Glutamatergic neuron (in vitro differentiated cells): ENCODE results near the gene PLEKHG7. TPM values are rescaled to one million over a fixed set of nuclear protein-coding genes. Genes with fewer than 3 reads are reported as not detected.

Experiments used
- DNase-seq: peaks from one replicate; pipeline ENCODE4 v3.0.0; 2022
- H3K27ac Mint-ChIP-seq: one replicate; pipeline ENCODE4 v1.8.0; 2020; ENCODE audit warnings: mild to moderate bottlenecking, mixed read lengths, inconsistent platforms; ENCODE audit not compliant: unreplicated experiment
- H3K27me3 Mint-ChIP-seq: one replicate; pipeline ENCODE4 v1.8.0; 2020; ENCODE audit warnings: mild to moderate bottlenecking, moderate library complexity, mixed read lengths, inconsistent platforms; ENCODE audit not compliant: unreplicated experiment
- H3K36me3 Mint-ChIP-seq: one replicate; pipeline ENCODE4 v1.8.0; 2020; ENCODE audit warnings: mild to moderate bottlenecking, mixed read lengths, inconsistent platforms; ENCODE audit not compliant: unreplicated experiment
- H3K4me1 Mint-ChIP-seq: one replicate; pipeline ENCODE4 v1.8.0; 2020; ENCODE audit warnings: mild to moderate bottlenecking, low read depth, mixed read lengths, inconsistent platforms; ENCODE audit not compliant: unreplicated experiment
- H3K4me3 Mint-ChIP-seq: one replicate; pipeline ENCODE4 v1.8.0; 2020; ENCODE audit warnings: mild to moderate bottlenecking, mixed read lengths, inconsistent platforms; ENCODE audit not compliant: unreplicated experiment
- H3K9me3 Mint-ChIP-seq: one replicate; pipeline ENCODE4 v1.8.0; 2020; ENCODE audit warnings: mild to moderate bottlenecking, moderate library complexity, mixed read lengths, inconsistent platforms; ENCODE audit not compliant: unreplicated experiment
- CTCF ChIP-seq: fragments of 200-600 bp; sonication (generic); IDR thresholded peaks from one replicate; pipeline ENCODE4 v1.5.0; 2021; ENCODE audit not compliant: partially characterized antibody, unreplicated experiment
- total RNA-seq: library from RNA; stranded (reverse); fragmentation: NEBNext Ultra II Directional; extraction: Animal tissue kit (Norgen Biotek cat#: 25700); gene quantifications from one replicate; pipeline ENCODE4 v1.2.1, GENCODE V29; 2021; ENCODE audit not compliant: unreplicated experiment

Gene PLEKHG7
- total RNA-seq, 1 donor from 2014 or later: not detected

GRCh38 chr12:92729773-92730305 is 27.1 kb downstream of the PLEKHG7 start:
- Mint-ChIP-seq H3K27ac (no peak overlapping the region), H3K4me3 (no peak overlapping the region), H3K27me3 (no peaks in the 10 kb centered on the region), H3K36me3 (no peaks in the 10 kb centered on the region), H3K9me3 (no peaks in the 10 kb centered on the region), H3K4me1 (no peaks in the 10 kb centered on the region)
- TF ChIP-seq CTCF: no peak
- no peak for DNase-seq

- DNase-seq: no peak
- H3K4me3 Mint-ChIP-seq: no peak overlapping the region
- no peaks in the 10 kb centered on the region for H3K36me3 Mint-ChIP-seq
- no peaks in the 10 kb centered on the region for H3K4me1 Mint-ChIP-seq
- H3K9me3 Mint-ChIP-seq: no peaks in the 10 kb centered on the region
- H3K27ac Mint-ChIP-seq: no peak overlapping the region
- no peak for TF ChIP-seq CTCF
- no peaks in the 10 kb centered on the region for H3K27me3 Mint-ChIP-seq
Observed at GRCh38 chr12:92730758-92731157, 28.0 kb downstream of the PLEKHG7 start.

GRCh38 chr12:92732216-92732615 is 29.4 kb downstream of the PLEKHG7 start:
- no peak for TF ChIP-seq CTCF
- no peaks in the 10 kb centered on the region for H3K36me3 Mint-ChIP-seq
- no peak overlapping the region for H3K4me3 Mint-ChIP-seq

GRCh38 chr12:92732716-92733115 is 29.9 kb downstream of the PLEKHG7 start:
- H3K4me3 Mint-ChIP-seq: no peak overlapping the region
- no peaks in the 10 kb centered on the region for H3K4me1 Mint-ChIP-seq
- no peak for DNase-seq
- H3K27ac Mint-ChIP-seq: no peak overlapping the region
- no peaks in the 10 kb centered on the region for H3K36me3 Mint-ChIP-seq
- H3K9me3 Mint-ChIP-seq: no peaks in the 10 kb centered on the region
- H3K27me3 Mint-ChIP-seq: no peaks in the 10 kb centered on the region
- TF ChIP-seq CTCF: no peak

More at GRCh38 chr12:92732216-92732615, 29.4 kb downstream of the PLEKHG7 start:
- DNase-seq: no peak
- Mint-ChIP-seq H3K27ac (no peak overlapping the region), H3K4me1 (no peaks in the 10 kb centered on the region), H3K9me3 (no peaks in the 10 kb centered on the region), H3K27me3 (no peaks in the 10 kb centered on the region)

- H3K4me1 Mint-ChIP-seq: no peaks in the 10 kb centered on the region
- H3K27ac Mint-ChIP-seq: no peak overlapping the region
- no peak for TF ChIP-seq CTCF
- no peaks in the 10 kb centered on the region for H3K27me3 Mint-ChIP-seq
- no peak overlapping the region for H3K4me3 Mint-ChIP-seq
- no peaks in the 10 kb centered on the region for H3K9me3 Mint-ChIP-seq
- H3K36me3 Mint-ChIP-seq: no peaks in the 10 kb centered on the region
- DNase-seq: no peak
Observed at GRCh38 chr12:92733181-92733580, 30.4 kb downstream of the PLEKHG7 start.
